Thoracic aorta (tissue), 2 donors: ENCODE data around the gene TRNAU1AP. TPM values are rescaled to one million over a fixed set of nuclear protein-coding genes. Genes with fewer than 3 reads are reported as not detected.

ENCODE experiments used
- ATAC-seq: fragments of 150-250 bp; one replicate; pipeline ENCODE4 v1.8.0; 2017; ENCODE audit warnings: low read depth; ENCODE audit not compliant: insufficient number of reproducible peaks, low FRiP score
- DNase-seq: peaks from one replicate; pipeline ENCODE4 v3.0.0-alpha.2; 2020; ENCODE audit warnings: low spot score
- H3K27ac ChIP-seq, 2 donors: fragments of 200-600 bp; sonication (generic); 1 replicate in 1 of 2; 2 replicates in 1 of 2; pipeline ENCODE4 v1.5.1; 2016; ENCODE audit warnings: mild to moderate bottlenecking in 2 of 2, moderate library complexity in 2 of 2
- H3K27me3 ChIP-seq: fragments of 200-600 bp; sonication (generic); replicated peaks from 2 replicates; pipeline ENCODE4 v1.6.0; 2016; ENCODE audit warnings: mild to moderate bottlenecking; ENCODE audit not compliant: insufficient read depth
- H3K36me3 ChIP-seq: fragments of 200-600 bp; sonication (generic); one replicate; pipeline ENCODE4 v1.5.1; 2016
- H3K4me1 ChIP-seq, 2 donors: fragments of 200-600 bp; sonication (generic); 1 replicate in 1 of 2; 2 replicates in 1 of 2; pipeline versions ENCODE4 v1.5.1 to v1.6.0; 2016; ENCODE audit warnings: low read depth in 2 of 2, mild to moderate bottlenecking in 1 of 2; ENCODE audit not compliant: control insufficient read depth in 1 of 2
- H3K4me3 ChIP-seq: fragments of 200-600 bp; sonication (generic); 2 replicates; pipeline ENCODE4 v1.5.1; 2016; ENCODE audit warnings: mild to moderate bottlenecking
- H3K9me3 ChIP-seq: fragments of 200-600 bp; sonication (generic); 2 replicates; pipeline ENCODE4 v1.5.1; 2016
- CTCF ChIP-seq: fragments of 200-600 bp; sonication (generic); IDR thresholded peaks from one replicate; pipeline ENCODE4 v1.5.1; 2019; ENCODE audit warnings: antibody characterized with exemption
- total RNA-seq, 2 donors: library from RNA; depleted of rRNA; stranded (reverse); fragments of >200 nt; gene quantifications; one replicate each; pipeline versions ENCODE4 v1.1.0 to v1.2.3, GENCODE V29; 2016

The TRNAU1AP gene
- total RNA-seq, 2 donors from 2014 or later, result 25.3 to 28.4 TPM

GRCh38 chr1:28577738-28578536 is 25.1 kb downstream of the TRNAU1AP start:
- ATAC-seq, result no peak
- Histone ChIP-seq H3K36me3 (peaks cover 21% of the 10 kb centered on the region), H3K27ac (no peak overlapping the region), H3K27me3 (no peaks in the 10 kb centered on the region), H3K9me3 (no peaks in the 10 kb centered on the region), H3K4me1 (peaks cover 13 to 24% of the 10 kb centered on the region in 2 donors), H3K4me3 (no peak overlapping the region)
- no peak for TF ChIP-seq CTCF
- DNase-seq, result no peak

- no peaks in the 10 kb centered on the region for H3K9me3 ChIP-seq
- no peak for ATAC-seq
- no peak overlapping the region for H3K4me3 ChIP-seq
- no peak for TF ChIP-seq CTCF
- H3K36me3 ChIP-seq, result peaks cover 16% of the 10 kb centered on the region
- H3K27ac ChIP-seq, result no peak overlapping the region
- H3K4me1 ChIP-seq, result peaks cover 15 to 27% of the 10 kb centered on the region in 2 donors
- no peak for DNase-seq
- no peaks in the 10 kb centered on the region for H3K27me3 ChIP-seq
These were observed 25.9 kb downstream of the TRNAU1AP start for GRCh38 chr1:28578696-28579218.

DNA sequence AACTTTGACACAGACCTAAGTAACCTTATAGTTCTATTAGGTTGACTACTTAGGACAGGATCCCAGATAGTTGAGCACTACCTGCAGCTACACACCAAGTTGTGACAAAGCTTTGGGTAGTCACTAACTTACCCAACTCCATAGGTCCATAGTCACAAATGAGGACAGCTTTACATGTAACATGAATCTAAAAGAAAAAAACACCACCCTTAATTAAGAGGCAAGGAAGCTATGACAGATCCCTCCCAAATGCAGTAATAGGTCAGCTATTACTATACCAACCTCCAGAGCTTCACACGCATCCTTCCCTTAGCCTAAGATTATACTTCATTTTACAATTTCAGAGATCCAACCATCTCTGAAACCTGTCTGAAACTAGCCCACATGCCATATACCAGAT is 26.5 kb downstream of the TRNAU1AP start:
- TF ChIP-seq CTCF, result no peak
- no peak for ATAC-seq

GRCh38 chr1:28580722-28581530 is 28.0 kb downstream of the TRNAU1AP start:
- ATAC-seq (no peak), DNase-seq (no peak)
- peaks cover 15 to 27% of the 10 kb centered on the region in 2 donors for H3K4me1 ChIP-seq
- peak overlapping the region; percentile 82 to 94 for H3K27ac ChIP-seq
- peaks cover 13% of the 10 kb centered on the region for H3K36me3 ChIP-seq
- H3K4me3 ChIP-seq, result peak overlapping the region; percentile 100
- no peaks in the 10 kb centered on the region for H3K27me3 ChIP-seq
- no peaks in the 10 kb centered on the region for H3K9me3 ChIP-seq
- TF ChIP-seq CTCF, result no peak

More for the DNA sequence above, 26.5 kb downstream of the TRNAU1AP start:
- Histone ChIP-seq H3K27me3 (no peaks in the 10 kb centered on the region), H3K36me3 (peaks cover 15% of the 10 kb centered on the region), H3K27ac (no peak overlapping the region), H3K4me1 (peaks cover 15 to 27% of the 10 kb centered on the region in 2 donors), H3K9me3 (no peaks in the 10 kb centered on the region), H3K4me3 (no peak overlapping the region)
- DNase-seq, result no peak
